Measurements from ENCODE around the gene ARV1.
"Not testable (repeated sequence)": the region's sequence is repeated elsewhere in the genome, so short reads cannot be mapped to it uniquely, and the experiment has no call there.

Gene ARV1

GRCh38 chr1:231045286-231045685 is 66.4 kb downstream of the ARV1 start:
- DNase-seq: peak; percentile 13

GRCh38 chr1:231045921-231046729 is 67.2 kb downstream of the ARV1 start:
- not testable (repeated sequence) for DNase-seq

- DNase-seq: no peak
Measured at GRCh38 chr1:231046730-231047395, 68.0 kb downstream of the ARV1 start.

- DNase-seq: not testable (repeated sequence)
Measured at GRCh38 chr1:231047529-231047928, 68.6 kb downstream of the ARV1 start.

DNA sequence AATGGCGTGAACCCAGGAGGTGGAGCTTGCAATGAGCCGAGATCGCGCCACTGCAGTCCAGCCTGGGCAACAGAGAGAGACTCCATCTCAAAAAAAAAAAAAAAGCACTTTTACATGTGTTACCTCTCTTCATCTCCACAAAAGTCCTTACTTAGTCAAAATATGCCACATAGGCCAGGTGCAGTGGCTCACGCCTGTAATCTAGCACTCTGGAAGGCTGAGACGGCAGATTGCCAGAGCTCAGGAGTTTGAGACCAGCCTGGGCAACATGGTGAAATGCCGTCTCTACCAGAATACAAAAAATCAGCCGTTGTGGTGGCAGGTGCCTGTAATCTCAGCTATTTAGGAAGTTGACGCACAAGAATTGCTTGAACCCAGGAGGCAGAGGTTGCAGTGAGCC is 69.5 kb downstream of the ARV1 start:
- not testable (repeated sequence) for DNase-seq

GRCh38 chr1:231049121-231049979 is 70.5 kb downstream of the ARV1 start:
- DNase-seq: no peak
